ENCODE results near the gene SRRM4. TPM values are rescaled to one million over a fixed set of nuclear protein-coding genes. Genes with fewer than 3 reads are reported as not detected.

The SRRM4 gene
- total RNA-seq, 1 experiment from 2014 or later = not detected

DNA sequence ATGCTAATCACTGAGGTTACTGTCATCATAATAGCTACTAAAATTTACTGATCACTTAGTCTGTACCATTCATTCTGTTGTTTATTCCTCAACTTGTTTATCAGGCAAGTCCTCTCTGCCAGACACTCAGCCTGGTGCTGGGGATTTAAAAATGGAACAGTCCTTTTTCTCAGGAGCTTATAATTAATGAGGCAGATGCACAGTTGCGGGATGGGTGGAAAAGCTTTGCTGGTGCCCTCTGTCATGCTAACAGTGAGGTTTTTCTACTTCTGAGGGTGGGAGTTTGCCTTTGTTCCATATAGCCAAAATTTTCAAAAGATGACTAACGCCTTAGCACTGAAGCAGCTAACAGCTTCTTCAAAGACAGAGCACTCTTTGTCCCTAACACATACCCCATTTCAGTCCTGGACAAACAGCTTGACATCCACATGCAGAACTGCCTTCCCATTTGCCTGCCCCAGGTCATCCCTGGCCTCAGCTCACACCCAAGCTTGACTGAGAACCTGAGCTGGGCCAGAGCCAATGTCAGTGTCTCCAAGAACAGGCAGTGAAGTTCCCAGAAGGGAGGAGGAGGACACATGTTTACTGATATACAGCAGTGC lies 166.6 kb downstream of the SRRM4 start:
- Mint-ChIP-seq H3K27me3 (ENCODE audit: insufficient read depth, unreplicated experiment) (peaks cover 11% of the 10 kb centered on the region), H3K4me3 (ENCODE audit: unreplicated experiment) (no peak overlapping the region), H3K9me3 (ENCODE audit: unreplicated experiment) (peaks cover 13% of the 10 kb centered on the region), H3K36me3 (ENCODE audit: insufficient read depth, unreplicated experiment) (no peaks in the 10 kb centered on the region), H3K27ac (ENCODE audit: low read depth, unreplicated experiment) (no peak overlapping the region), H3K4me1 (ENCODE audit: insufficient read depth, unreplicated experiment) (no peaks in the 10 kb centered on the region)
- no peak for DNase-seq (ENCODE audit: unreplicated experiment)
- intact Hi-C loops (cut with micrococcal nuclease) = no loop called here
- CTCF ChIA-PET = interaction anchor here (0.8 kb wide), 1 partner anchor 10 kb away, joined by 3 read pairs; no protein-coding TSS in a partner anchor
- POLR2A ChIA-PET = no interaction called here
- no peak for TF ChIP-seq CTCF (IDR thresholded peaks at IDR 0.05; ENCODE audit: unreplicated experiment)
- no TSS peak for BruUV-seq (replicated peaks)

DNA sequence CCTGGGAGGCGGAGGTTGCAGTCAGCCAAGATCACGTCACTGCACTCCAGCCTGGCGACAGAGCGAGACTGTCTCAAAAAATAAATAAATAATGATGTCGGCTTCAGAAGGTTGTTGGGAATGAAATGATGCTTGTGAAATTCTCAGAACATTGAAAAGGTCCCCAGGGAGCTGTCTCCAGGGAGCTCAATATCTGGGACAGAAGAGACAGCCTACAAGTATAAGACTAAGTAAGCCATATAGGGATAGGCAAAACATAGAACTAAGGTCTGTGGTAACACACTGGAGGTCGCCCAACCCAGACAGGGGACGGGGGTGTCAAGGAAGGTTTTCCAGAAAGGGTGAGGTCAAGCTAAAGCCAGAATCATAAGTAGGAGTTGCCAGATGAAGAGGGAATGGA lies 167.9 kb downstream of the SRRM4 start:
- POLR2A ChIA-PET = no interaction called here
- Mint-ChIP-seq H3K27me3 (ENCODE audit: insufficient read depth, unreplicated experiment) (peaks cover 11% of the 10 kb centered on the region), H3K4me3 (ENCODE audit: unreplicated experiment) (no peak overlapping the region), H3K4me1 (ENCODE audit: insufficient read depth, unreplicated experiment) (no peaks in the 10 kb centered on the region), H3K27ac (ENCODE audit: low read depth, unreplicated experiment) (no peak overlapping the region), H3K36me3 (ENCODE audit: insufficient read depth, unreplicated experiment) (no peaks in the 10 kb centered on the region), H3K9me3 (ENCODE audit: unreplicated experiment) (peaks cover 20% of the 10 kb centered on the region)
- intact Hi-C loops (cut with micrococcal nuclease) = no loop called here
- DNase-seq (ENCODE audit: unreplicated experiment) = no peak
- BruUV-seq (replicated peaks) = no TSS peak
- TF ChIP-seq CTCF (IDR thresholded peaks at IDR 0.05; ENCODE audit: unreplicated experiment) = no peak
- CTCF ChIA-PET = no interaction called here

- no peak overlapping the region for H3K27ac Mint-ChIP-seq (ENCODE audit: low read depth, unreplicated experiment)
- H3K9me3 Mint-ChIP-seq (ENCODE audit: unreplicated experiment) = peaks cover 7% of the 10 kb centered on the region
- H3K4me3 Mint-ChIP-seq (ENCODE audit: unreplicated experiment) = no peak overlapping the region
- no peaks in the 10 kb centered on the region for H3K36me3 Mint-ChIP-seq (ENCODE audit: insufficient read depth, unreplicated experiment)
- BruUV-seq (replicated peaks) = no TSS peak
- H3K4me1 Mint-ChIP-seq (ENCODE audit: insufficient read depth, unreplicated experiment) = no peaks in the 10 kb centered on the region
- no peak for TF ChIP-seq CTCF (IDR thresholded peaks at IDR 0.05; ENCODE audit: unreplicated experiment)
- intact Hi-C loops (cut with micrococcal nuclease) = no loop called here
- ChIA-PET CTCF (interaction anchor here (0.6 to 1.5 kb wide), 4 partner anchors 9 to 154 kb away, joined by 3 read pairs; no protein-coding TSS in a partner anchor), POLR2A (no interaction called here)
- DNase-seq (ENCODE audit: unreplicated experiment) = peak; percentile 6
- H3K27me3 Mint-ChIP-seq (ENCODE audit: insufficient read depth, unreplicated experiment) = no peaks in the 10 kb centered on the region
Measured at GRCh38 chr12:119151445-119152026, 170.2 kb downstream of the SRRM4 start.

DNA sequence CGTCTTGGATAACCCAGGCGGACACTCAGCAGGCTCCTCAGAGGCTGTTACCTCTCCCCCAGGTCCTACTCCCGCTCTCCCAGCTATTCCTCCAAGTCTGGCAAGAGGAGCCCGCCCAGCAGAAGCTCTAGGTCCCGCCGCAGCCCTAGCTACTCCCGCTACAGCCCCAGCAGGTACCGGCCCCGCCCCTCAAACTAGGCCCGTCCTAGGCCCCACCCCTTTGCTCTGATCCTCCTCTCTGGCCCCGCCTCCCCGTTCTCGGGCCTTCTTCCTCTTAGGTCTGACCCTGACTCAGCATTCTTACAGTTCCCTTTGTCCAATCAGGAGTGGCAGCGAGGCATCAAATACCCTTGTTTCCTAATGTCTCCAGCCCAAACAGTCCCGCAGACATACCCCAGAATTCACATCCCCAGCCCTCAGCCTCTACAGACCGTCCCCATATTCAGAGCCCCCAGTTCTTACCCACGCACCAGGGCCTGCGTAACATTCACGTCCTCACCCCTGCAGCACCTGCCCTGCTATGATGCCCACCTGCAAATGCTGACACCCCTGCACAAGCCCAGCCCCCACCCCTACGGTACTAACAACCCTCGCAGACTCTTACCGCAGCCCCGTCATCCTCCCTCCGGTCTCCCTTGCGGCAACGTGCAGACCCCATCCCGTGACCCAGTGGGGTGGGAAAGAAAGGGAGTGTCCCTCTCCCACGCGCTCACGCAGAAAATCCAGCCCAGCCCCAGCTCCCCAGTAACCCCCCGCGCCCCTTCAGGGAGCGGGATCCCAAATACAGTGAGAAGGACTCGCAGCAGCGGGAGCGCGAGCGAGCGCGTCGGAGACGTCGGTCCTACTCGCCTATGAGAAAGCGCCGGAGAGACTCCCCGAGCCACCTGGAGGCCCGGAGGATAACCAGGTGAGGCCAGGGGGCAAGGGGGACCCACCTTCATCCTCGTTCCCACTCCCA lies 172.4 kb downstream of the SRRM4 start:
- ChIA-PET POLR2A (no interaction called here), CTCF (interaction anchor here (0.7 kb wide), 1 partner anchor 20 kb away, joined by 3 read pairs; no protein-coding TSS in a partner anchor)
- Mint-ChIP-seq H3K27ac (ENCODE audit: low read depth, unreplicated experiment) (no peak overlapping the region), H3K4me1 (ENCODE audit: insufficient read depth, unreplicated experiment) (no peaks in the 10 kb centered on the region), H3K9me3 (ENCODE audit: unreplicated experiment) (peaks cover 7% of the 10 kb centered on the region), H3K36me3 (ENCODE audit: insufficient read depth, unreplicated experiment) (no peaks in the 10 kb centered on the region), H3K27me3 (ENCODE audit: insufficient read depth, unreplicated experiment) (no peaks in the 10 kb centered on the region), H3K4me3 (ENCODE audit: unreplicated experiment) (no peak overlapping the region)
- intact Hi-C loops (cut with micrococcal nuclease) = no loop called here
- BruUV-seq (replicated peaks) = no TSS peak
- TF ChIP-seq CTCF (IDR thresholded peaks at IDR 0.05; ENCODE audit: unreplicated experiment) = no peak
- DNase-seq (ENCODE audit: unreplicated experiment) = no peak
